Activated CD8-positive, alpha-beta memory T cell treated with anti-CD3 and anti-CD28 coated beads for 4 hours (primary cell): ENCODE results near the gene TMPRSS6.

Source experiments
- DNase-seq, 2 donors: peaks; one replicate each; pipeline ENCODE4 v3.0.0-alpha.2; 2020; ENCODE audit warnings: low read depth in 2 of 2

Gene TMPRSS6

DNA sequence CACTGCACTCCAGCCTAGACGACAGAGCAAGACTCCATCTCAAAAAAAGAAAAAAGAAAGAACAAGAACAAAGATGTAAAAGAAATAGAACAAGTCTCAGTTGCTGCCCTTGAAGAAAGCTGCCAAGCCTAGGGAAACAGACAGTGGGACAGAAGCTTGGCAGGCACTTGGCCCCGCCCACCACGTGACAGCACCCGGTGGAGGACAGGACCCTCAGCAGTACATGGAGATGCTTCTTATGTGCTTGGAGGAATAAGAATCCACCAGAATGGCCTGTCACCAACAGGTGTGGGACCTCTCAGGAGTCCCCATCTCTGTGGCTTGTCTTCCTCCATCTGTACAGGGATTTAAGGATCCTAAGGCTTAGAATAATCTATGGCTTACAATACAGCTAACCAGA lies 7.6 kb upstream of the TMPRSS6 start:
- DNase-seq: no peak

DNA sequence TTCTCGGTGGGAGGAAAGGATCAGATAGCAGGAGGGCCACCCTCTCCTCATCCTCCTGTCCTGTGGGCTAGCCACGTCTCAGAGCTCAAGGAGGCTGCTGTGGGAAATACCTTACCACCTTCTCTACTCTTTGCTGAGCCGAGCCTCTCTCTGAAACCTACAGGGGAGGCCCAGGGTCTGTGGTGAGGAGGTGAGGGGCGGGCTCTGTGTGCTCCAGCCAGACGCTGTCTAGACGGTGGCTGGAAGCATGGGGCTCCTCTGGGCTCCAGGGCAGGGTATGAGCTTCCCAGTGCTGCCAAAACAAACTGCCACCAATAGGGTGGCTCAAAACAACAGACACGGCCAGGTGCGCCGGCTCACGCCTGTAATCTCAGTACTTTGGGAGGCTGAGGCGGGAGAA lies 5.5 kb upstream of the TMPRSS6 start:
- no peak for DNase-seq

DNA sequence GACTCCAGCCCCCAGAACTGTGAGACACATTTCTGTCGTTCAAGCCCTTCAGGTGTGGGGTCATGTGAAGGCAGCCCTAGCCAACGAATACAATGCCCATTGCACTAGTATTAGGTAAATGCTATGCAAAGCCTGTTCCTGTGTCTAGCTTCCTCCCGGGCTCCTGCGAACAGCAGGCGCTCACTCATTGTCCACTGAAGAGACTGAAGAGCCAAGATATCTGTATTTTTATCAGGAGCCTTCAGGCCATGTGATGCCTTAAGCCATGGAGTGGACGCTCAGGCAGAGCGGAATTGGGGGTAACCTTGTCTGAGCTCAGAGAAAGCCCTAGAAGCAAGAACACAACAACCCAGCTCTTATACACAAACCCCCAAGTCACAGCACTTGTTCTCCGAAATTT lies 4.2 kb upstream of the TMPRSS6 start:
- no peak for DNase-seq

DNA sequence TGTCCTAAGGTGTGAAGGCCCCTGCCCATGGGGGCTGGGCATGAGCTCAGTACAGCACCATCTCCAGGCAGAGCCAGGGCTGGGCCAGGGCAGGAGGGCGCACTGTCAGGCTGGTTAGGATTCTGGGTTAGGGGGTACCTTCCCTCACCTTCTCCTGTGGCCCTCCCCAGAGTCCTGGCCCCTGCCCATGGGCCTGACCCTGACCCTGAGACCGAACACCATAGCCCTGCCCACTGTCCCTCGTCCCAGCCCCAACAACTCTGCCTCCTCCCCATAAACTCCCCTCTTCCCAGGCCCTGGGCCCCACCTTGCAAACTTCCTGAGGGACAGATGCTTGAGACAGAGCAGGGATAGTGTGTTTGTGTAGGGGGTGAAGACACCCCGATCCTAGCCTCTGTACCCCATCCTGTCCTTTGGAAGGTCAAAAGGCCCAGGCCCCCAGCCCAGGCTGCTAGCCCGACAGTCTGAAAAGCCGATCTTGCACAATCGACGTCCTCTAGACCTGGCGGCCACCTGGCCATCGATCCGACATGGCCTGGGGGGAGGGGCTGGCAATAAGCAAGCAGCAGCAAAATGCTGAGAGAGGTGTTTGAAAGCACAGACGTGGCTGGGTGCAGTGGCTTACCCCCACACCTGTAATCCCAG lies 2.7 kb upstream of the TMPRSS6 start:
- DNase-seq: no peak

DNA sequence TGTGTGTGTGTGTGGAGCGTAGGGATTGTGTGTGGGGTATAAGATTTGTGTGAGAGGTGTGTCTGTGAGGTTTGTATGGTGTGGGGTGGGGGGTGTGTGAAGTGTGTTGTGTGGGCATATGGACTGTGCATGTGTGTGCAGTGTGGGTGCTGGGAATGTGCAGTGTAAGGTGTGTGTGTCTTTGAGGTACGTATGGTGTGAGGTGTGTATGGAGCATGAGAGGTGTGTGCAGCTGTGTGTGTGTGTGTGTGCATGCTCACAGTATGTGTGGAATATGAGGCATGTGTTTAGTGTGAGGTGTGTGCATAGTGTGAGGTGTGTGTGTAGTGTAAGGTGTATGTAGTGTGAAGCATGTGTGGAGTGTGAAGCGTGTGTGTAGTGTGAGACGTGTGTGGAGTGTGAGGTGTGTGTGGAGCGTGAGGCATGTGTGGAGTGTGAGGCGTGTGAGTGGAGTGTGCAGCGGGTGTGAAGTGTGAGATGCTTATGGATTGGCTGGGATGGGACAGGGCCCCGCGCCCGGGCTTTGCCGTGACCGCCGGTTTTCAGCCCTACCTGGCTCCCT lies 1.7 kb upstream of the TMPRSS6 start:
- no peak for DNase-seq

DNA sequence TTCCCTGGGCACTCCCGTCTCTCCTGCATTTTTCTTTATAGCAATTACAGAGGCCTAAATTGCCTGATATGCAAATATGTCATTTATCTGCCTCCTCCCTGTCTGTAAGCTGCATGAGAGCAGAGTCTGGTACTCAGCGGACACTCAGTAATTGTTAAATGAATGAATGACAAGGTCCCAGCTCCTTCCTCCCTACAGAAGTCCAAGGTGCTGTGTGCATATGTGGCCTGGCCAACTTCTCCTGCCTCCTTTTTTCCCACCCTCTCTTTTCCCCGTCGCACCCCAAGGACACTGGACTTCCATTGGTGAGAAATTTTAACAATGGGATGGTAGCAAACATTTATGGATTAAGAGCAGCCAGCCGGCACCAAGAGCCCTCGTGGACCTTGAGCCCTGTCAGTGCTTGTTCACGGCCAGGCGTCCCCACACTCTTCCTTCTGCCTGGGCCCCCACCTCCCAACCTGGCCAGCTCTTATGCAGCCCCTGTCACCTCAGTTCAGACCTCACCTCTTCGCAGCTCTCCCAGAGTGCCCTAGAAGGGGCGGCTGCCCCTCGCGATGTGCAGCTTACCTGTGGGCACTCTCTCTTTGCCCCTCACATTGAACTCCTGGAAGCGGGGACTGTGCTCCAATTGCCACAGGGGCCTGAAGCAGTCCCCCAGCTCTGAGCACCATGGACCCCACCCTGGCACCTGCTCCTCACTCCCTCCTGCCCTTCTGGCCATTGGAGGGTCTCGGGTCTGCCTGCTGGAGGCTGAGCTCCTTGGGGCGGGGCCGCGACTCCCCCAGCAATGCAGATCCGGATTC lies 1.5 kb downstream of the TMPRSS6 start:
- DNase-seq: no peak

DNA sequence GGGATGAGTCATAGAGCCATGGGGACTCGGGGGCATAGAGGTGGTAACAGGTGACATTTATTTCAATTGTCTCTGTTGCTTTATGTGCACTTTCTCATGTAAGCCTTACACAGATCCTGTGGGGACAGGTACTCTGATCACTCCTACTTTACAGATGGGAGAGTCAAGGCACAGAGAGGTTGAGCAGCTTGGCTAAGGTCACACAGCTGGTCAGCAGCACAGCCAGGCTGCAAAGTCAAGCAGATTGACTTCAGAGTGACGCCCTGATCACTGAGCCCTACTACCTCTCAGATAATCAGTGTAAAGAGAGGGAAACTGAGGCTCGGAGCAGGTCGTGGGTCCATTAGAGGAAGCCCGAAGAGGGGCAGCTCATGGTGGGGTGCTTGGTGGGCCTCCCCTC lies 3.5 kb downstream of the TMPRSS6 start:
- DNase-seq: no peak

DNA sequence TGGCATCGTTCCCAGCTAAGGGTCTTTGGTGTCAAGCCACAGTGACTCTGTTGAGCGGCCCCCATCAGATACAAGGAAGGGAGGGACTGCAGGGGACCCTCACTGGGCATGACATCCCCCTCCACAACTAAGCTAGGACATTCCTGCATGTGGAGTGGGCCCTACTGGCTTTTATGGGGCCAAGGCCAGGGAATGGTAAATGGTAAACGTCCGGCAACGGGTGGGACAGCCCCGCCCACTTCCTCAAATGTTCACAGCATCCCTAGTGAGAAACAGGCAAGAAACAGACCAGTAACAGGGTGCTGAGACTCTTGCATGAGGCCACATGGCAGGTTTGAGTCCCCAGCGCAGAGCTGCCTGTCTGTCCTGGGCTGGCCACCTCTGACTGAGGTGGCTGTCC lies 4.4 kb downstream of the TMPRSS6 start:
- DNase-seq: no peak

DNA sequence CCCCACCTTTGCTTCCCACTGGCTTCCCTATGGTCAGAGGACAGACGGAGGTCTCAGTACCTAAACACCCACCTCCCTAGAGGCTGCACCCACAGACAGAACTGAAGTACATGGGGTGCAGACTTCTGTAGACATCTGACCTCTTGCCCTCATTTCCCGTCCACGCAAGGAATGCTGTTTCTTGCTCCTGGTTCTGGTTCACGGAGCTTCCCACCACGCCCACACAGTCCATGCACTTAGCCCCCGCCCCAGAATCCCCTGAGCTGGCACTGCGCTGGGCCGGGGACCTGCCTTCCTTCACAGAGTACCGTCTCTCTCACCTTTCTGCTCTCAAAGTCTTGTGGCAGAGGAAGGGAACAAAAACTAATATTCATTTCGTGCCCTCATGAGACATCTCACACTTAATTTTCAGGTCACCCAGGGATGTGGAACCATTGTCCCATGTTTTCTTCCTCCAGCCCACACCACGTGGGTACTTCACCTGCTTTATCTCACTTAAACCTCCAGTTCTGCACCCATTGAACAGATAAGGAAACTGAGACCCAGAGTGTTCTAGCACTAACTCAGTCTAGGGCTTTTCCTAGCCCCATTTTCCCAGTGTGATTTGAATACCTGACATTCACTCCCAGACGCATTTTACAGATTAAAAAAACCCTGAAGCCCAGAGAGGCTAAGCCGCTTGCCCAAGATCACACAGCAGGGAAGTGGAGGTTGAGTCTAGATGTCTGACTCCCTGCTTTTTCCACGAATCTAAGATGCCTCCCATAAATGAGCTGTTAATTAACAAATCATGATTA lies 5.7 kb downstream of the TMPRSS6 start:
- no peak for DNase-seq

DNA sequence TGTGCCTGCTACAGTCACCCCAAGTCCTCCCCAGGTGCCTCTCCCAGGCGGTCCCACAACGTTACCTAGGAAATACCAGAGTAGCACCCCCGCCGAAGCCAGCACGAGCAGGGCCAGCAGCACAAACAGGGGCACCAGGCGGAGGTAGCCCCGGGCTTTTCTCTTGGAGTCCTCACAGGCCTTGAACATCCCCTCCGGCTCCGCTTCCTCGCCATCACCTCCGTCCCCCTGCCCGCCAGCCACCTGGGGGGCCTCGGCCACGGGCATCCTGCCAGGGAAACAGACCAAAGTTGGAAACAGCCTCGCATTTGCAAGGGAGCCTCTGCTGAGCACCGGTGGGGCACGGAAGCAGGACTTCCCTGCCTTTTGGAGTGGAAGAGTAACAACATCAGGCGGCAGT lies 6.4 kb downstream of the TMPRSS6 start:
- DNase-seq: no peak

DNA sequence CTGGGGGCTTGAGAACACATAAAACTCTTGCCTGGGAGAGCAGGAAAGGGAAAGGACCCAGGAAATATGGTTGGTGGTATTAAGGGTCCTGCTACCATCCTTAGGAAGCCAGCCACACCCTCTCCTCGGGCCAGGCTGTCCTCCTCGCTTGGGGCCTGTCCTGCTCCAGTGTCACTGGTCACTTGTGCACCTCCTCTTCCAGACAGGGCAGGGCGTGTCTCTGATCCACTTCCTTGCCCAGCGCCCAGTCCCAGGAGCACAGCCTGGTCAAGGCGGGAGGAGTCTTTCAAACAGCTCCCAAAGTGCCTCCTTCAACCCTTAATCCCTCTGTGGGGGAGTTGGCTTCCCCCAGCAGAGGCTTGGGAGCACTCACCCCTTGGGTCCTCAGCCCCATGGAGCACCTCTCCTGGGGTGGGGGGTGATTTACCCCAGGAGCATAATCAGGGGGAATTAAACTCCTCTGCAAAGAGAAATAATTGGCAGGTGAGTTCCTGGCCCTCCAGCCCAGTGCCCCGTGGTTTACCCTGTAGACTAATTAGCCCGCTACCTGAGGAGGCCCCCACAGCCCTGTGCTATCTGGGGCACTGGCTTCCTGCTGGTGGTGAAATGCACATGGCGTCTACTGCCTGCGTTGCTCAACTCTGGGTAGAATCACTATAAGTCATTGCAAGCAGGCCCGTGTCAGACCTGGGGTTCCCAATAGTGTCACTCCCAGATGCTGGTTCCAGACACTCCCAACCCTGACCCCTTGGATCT lies 8.0 kb downstream of the TMPRSS6 start:
- DNase-seq: no peak

DNA sequence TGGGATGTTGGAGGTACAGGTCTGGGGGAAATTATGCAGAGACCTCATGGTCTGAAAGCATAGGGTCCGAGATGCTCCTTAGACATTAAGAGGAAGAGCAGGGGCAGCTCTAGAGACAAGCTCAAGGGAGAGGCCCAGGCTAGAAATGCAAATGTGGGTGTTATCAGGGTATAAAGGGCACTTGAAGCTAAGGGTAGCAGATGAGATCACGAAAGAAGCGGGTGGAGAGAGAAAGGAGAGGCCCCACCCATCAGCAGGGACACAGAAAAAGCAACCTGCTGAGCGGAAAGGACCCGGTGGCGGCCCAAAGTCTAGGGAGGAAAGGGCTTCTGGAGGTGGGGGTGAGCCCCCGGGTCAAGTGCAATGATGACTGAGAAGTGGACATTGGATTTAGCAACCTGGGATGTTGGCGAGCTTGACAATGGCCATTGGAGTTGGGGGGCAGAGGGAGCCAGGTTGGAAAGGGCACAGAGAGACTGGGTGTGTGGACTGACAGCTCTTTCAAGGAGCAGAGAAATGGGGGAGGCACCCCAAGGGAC lies 8.9 kb downstream of the TMPRSS6 start:
- DNase-seq: no peak

DNA sequence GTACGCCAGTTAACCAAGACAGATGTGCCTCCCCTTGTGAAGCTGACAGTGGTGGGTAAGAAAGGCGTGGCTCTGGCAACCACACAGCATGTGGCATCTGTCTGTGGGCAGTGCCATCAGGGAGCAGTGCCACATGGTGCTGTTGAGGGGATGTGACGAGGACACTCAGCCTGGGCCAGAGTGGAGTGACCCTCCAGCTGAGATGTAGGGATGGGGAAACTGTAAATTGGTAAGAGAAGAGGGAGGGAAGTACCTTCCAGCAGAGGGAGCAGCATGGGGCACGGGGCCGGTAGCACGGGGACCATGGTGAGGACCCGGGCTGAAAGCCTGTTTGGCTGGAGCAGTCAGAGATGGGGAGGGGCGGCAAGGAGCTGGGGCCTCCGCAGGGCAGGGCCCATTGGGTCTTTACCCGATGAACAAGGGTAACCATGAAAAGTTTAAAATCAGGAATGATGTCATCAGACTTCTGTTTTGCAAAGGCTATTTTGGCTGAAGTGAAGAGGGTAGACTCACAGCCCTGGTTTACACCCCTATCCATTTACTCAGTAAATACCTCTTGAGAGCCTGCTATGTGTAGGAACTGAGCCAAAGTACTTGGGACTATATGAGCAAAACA lies 10.4 kb downstream of the TMPRSS6 start:
- no peak for DNase-seq

DNA sequence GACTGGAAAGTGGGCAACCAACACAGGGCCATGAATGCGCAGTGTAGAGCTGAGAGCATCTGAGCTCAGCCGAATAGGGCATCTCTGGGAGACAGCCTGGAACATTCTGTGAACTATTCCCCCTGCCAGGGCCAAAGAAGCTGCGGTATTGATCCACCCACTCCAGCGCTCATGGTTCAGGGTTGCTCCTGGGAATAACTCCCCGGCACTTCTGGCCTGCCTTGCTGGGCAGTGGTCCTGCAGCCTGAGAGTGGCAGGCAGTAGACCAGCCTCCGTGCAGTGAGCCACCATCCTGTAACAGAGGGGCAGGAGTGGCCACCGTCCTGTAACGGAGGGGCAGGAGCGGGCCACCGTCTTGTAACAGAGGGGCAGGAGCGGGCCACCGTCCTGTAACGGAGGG lies 12.2 kb downstream of the TMPRSS6 start:
- no peak for DNase-seq

DNA sequence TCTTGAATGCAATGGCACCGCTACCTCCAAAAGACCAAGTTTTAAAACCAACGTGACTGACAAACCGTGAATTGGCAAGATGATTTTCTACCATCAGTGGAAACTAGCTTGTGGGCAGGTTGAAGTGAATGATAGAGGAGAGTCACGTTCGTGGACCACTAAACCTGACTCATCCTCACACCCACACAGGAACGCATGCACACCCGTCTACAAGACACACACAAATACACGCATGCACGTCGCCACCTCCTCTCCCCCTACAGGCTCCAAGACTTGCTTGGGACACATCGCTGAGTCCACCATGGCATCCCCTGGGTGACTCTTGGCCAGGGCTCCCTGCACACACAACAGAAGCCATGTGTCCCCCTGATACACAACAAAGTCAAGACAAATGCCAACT lies 14.4 kb downstream of the TMPRSS6 start:
- peak; percentile 31 to 58 for DNase-seq

DNA sequence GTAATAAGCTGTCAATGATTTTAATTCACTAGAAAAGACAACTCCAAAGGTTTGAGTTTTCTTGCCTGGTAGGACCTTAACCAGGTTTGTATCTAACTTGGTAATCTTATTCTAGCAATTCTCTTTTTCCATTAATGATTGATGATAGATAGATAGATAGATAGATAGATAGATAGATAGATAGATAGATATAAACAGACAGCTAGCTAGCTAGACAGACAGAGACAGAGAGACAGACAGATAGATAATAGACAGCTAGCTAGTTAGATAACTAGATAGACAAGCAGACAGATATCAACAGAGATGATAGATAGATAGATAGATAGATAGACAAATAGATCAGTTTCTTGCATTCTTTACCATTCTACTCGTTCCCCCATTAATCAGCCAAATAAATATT lies 15.3 kb downstream of the TMPRSS6 start:
- no peak for DNase-seq

DNA sequence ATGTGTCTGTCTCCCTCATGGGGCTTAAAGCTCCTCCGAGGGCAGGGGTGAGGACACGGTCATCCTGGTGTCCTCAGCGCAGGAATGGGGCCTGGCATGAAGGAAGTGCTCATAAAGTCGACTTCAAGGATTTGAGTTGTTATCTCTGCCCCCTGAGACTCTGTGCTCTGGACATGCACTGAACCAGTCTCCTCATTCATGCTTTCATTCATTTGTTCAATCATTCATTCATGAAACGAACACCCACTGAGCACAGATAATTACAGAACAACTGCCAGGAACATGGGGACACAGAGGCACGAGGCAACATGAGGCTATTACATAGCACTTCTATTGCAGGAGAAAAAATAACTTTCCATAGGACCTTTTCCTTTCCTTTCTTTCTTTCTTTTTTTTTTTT lies 16.5 kb downstream of the TMPRSS6 start:
- no peak for DNase-seq

DNA sequence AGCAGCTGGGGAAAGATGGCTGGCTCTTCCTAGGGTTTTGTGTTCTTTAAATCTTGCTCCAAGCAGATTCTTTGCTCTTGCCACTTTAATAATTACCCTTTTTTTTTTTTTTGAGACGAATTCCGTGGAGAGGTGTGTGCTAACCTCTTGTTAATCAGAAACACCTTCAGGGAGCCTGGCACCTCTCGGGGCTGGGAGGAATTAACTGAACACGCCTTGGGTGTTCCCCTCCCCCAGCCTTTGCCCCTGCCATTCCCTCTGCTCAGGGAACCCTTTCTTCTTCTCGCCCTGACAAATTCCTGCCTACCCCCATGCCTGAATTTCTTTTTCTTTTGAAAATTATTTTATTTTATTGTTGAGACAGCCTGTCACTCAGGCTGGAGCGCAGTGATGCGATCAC lies 17.5 kb downstream of the TMPRSS6 start:
- DNase-seq: no peak

DNA sequence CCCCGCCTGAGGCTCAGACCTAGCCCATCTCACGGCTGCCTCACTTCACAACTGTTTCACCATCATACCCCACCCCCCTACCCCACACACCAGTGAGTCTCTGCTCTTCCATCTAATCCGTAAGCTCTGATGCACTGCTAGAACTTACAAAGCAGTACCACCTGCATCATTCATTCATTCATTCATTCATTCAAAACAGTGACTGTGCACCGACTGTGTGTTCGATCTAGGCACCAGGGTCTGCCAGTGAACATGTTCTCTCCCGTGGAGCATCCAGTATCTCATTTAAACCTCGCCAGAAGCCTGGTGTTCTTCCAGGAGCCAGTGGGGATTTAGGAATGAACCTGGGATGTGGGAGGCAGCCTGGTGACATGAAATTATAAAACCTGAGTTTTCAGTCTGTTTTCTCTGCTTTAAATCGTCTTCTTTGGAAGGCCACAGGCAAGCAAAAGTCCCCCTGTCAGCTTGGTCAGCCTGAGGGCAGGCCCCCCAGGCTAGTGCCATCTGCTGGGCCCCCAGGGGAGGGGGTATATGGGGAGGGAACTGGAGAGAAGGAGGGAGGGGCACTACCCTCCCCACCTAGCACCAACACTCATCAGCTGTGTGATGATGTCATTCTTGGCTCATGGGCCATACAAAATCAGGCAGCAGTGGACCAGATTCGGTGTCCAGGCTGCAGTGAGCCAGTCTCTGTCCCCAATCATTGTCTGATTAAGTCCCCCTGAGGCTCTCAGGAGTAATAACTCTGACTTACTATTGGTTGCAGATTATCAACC lies 18.4 kb downstream of the TMPRSS6 start:
- DNase-seq: no peak

DNA sequence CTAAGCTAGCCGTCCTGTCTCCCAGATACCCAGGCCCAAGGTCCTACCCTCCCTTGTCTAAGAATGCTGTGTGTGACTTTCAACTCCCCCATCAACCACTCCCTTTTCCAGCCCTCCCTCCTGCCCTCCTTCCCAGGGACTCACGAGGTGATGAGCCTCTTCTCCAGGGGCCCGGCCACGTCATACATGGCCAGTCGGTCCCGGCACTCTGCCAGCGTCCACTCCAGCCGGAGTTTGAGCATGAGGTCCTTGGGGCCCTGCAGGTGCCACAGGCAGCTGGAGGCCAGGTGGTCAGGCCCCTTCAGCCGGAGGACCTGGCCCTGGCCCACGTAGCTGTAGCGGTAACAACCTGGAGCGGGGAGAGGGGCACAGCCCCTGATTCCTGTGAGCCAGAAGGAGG lies 20.1 kb downstream of the TMPRSS6 start:
- DNase-seq: no peak
